Tibial nerve (tissue), 4 donors: ENCODE data around the gene BRI3. TPM values are rescaled to one million over a fixed set of nuclear protein-coding genes. Genes with fewer than 3 reads are reported as not detected.
A peak's percentile ranks its signal among the peaks of the same experiment; 100 is the strongest.

Experiments
- DNase-seq, 2 donors: peaks; one replicate each; pipeline ENCODE4 v3.0.0-alpha.2; 2019; ENCODE audit warnings: low spot score in 2 of 2
- H3K27ac ChIP-seq, 4 donors: fragments of 200-600 bp; sonication (generic) in 3 of 4; one replicate each; pipeline ENCODE4 v1.5.1; 2017 to 2019; ENCODE audit warnings: mild to moderate bottlenecking in 1 of 4
- H3K27me3 ChIP-seq, 2 donors: fragments of 200-600 bp; sonication (generic) in 1 of 2; one replicate each; pipeline versions ENCODE4 v1.5.1 to v1.6.0; 2017 to 2019
- H3K36me3 ChIP-seq, 3 donors: fragments of 200-600 bp; sonication (generic); one replicate each; pipeline ENCODE4 v1.5.1; 2018 to 2019
- H3K4me1 ChIP-seq, 4 donors: fragments of 200-600 bp; sonication (generic) in 3 of 4; one replicate each; pipeline ENCODE4 v1.5.1; 2017 to 2019
- H3K4me3 ChIP-seq, 4 donors: fragments of 200-600 bp; sonication (generic) in 3 of 4; one replicate each; pipeline ENCODE4 v1.5.1; 2017 to 2019; ENCODE audit warnings: mild to moderate bottlenecking in 1 of 4, moderate library complexity in 1 of 4
- H3K9me3 ChIP-seq, 4 donors: fragments of 200-600 bp; sonication (generic) in 3 of 4; one replicate each; pipeline ENCODE4 v1.5.1; 2017 to 2019
- CTCF ChIP-seq, 5 experiments: fragments of 200-600 bp in 3 of 5; fragments of 450-650 bp in 2 of 5; sonication (generic) in 3 of 5; IDR thresholded peaks; one replicate each; pipeline ENCODE4 v1.5.1; 2016 to 2019; ENCODE audit warnings: antibody characterized with exemption in 5 of 5, mild to moderate bottlenecking in 3 of 5, moderate library complexity in 2 of 5
- EP300 ChIP-seq, 2 donors: sonication (generic); formaldehyde crosslinking; IDR thresholded peaks; one replicate each; pipeline ENCODE4 v1.6.1; 2017; ENCODE audit warnings: antibody characterized with exemption in 2 of 2, mild to moderate bottlenecking in 1 of 2
- POLR2A ChIP-seq, 2 donors: fragments of 450-650 bp; IDR thresholded peaks; one replicate each; pipeline ENCODE4 v1.6.1; 2017; ENCODE audit warnings: antibody characterized with exemption in 2 of 2, mild to moderate bottlenecking in 2 of 2, moderate library complexity in 2 of 2
- WGBS, 2 donors: methylation state at CpG; one replicate each; pipeline ENCODE4 v1.1.5; 2018; 5-methylcytosine and 5-hydroxymethylcytosine counted together
- total RNA-seq, 4 donors: library from RNA; depleted of rRNA; stranded (reverse); fragments of >200 nt; gene quantifications; one replicate each; pipeline ENCODE4 v1.1.0, GENCODE V29; 2016

BRI3 gene
- total RNA-seq, 4 donors from 2014 or later: 33.5 to 69.0 (median 44.3) TPM

GRCh38 chr7:98280296-98280695, 1.2 kb upstream of the BRI3 start:
- Histone ChIP-seq H3K4me1 (peaks cover 0 to 37% (median 28%) of the 10 kb centered on the region in 4 donors), H3K36me3 (peaks cover 0 to 7% (median 0%) of the 10 kb centered on the region in 3 donors), H3K9me3 (no peaks in the 10 kb centered on the region), H3K27ac (peak overlapping the region in 3 of 4 donors; percentile 84 to 99 (median 87)), H3K4me3 (peak overlapping the region in 3 of 4 donors; percentile 57 to 100 (median 94)), H3K27me3 (no peaks in the 10 kb centered on the region)
- no peak for DNase-seq
- 57 to 66% methylated on average over 7 of the region's 7 CpGs for WGBS, 2 donors
- no peak for TF ChIP-seq EP300 (IDR thresholded peaks at IDR 0.05)
- TF ChIP-seq POLR2A (IDR thresholded peaks at IDR 0.05): no peak
- TF ChIP-seq CTCF (IDR thresholded peaks at IDR 0.05): no peak

GRCh38 chr7:98281757-98282606, 496 bp downstream of the BRI3 start:
- DNase-seq: peak; percentile 26 to 27
- TF ChIP-seq POLR2A (IDR thresholded peaks at IDR 0.05) (peak in 1 of 2 donors; percentile 4), EP300 (IDR thresholded peaks at IDR 0.05) (no peak)
- Histone ChIP-seq H3K27ac (peak overlapping the region; percentile 96 to 99 (median 99)), H3K4me1 (peaks cover 0 to 54% (median 44%) of the 10 kb centered on the region in 4 donors), H3K36me3 (peaks cover 0 to 7% (median 0%) of the 10 kb centered on the region in 3 donors), H3K27me3 (no peaks in the 10 kb centered on the region), H3K9me3 (no peaks in the 10 kb centered on the region), H3K4me3 (peak overlapping the region; percentile 77 to 100 (median 96))
- WGBS, 2 donors: 1% methylated on average over 32 to 67 of the region's 77 CpGs

- no peaks in the 10 kb centered on the region for H3K27me3 ChIP-seq
- peak overlapping the region; percentile 77 to 100 (median 96) for H3K4me3 ChIP-seq
- no peak for DNase-seq
- H3K9me3 ChIP-seq: no peaks in the 10 kb centered on the region
- 25 to 31% methylated on average over 15 to 16 of the region's 16 CpGs for WGBS, 2 donors
- H3K36me3 ChIP-seq: peaks cover 0 to 11% (median 0%) of the 10 kb centered on the region in 3 donors
- TF ChIP-seq POLR2A (IDR thresholded peaks at IDR 0.05) (no peak), EP300 (IDR thresholded peaks at IDR 0.05) (no peak), CTCF (IDR thresholded peaks at IDR 0.05) (no peak)
- H3K27ac ChIP-seq: peak overlapping the region; percentile 96 to 99 (median 99)
- H3K4me1 ChIP-seq: peaks cover 0 to 61% (median 49%) of the 10 kb centered on the region in 4 donors
Measured at GRCh38 chr7:98282703-98283102, 1.2 kb downstream of the BRI3 start.

- Histone ChIP-seq H3K27me3 (no peaks in the 10 kb centered on the region), H3K36me3 (peaks cover 0 to 17% (median 0%) of the 10 kb centered on the region in 3 donors), H3K4me3 (peak overlapping the region; percentile 77 to 100 (median 96)), H3K27ac (peak overlapping the region; percentile 96 to 99 (median 99)), H3K4me1 (peaks cover 0 to 67% (median 55%) of the 10 kb centered on the region in 4 donors), H3K9me3 (no peaks in the 10 kb centered on the region)
- 57% methylated on average over 19 of the region's 19 CpGs for WGBS, 2 donors
- TF ChIP-seq EP300 (IDR thresholded peaks at IDR 0.05) (peak in 1 of 2 donors; percentile 82), CTCF (IDR thresholded peaks at IDR 0.05) (no peak), POLR2A (IDR thresholded peaks at IDR 0.05) (peak in 1 of 2 donors; percentile 39)
- peak in 1 of 2 donors; percentile 61 for DNase-seq
Measured at GRCh38 chr7:98283127-98283886, 1.8 kb downstream of the BRI3 start.

GRCh38 chr7:98283887-98284222, 2.4 kb downstream of the BRI3 start:
- peak overlapping the region; percentile 36 to 100 (median 96) for H3K4me3 ChIP-seq
- H3K27me3 ChIP-seq: no peaks in the 10 kb centered on the region
- 67% methylated on average over 8 of the region's 8 CpGs; no CpG with 5 or more reads in 1 of the 2 donors for whole genome bisulfite sequencing, 2 donors
- peaks cover 0 to 72% (median 56%) of the 10 kb centered on the region in 4 donors for H3K4me1 ChIP-seq
- H3K36me3 ChIP-seq: peaks cover 0 to 22% (median 0%) of the 10 kb centered on the region in 3 donors
- no peak for DNase-seq
- TF ChIP-seq CTCF (IDR thresholded peaks at IDR 0.05) (no peak), POLR2A (IDR thresholded peaks at IDR 0.05) (no peak), EP300 (IDR thresholded peaks at IDR 0.05) (no peak)
- peak overlapping the region; percentile 63 to 99 (median 99) for H3K27ac ChIP-seq
- H3K9me3 ChIP-seq: no peaks in the 10 kb centered on the region
